Medulla oblongata (tissue), 1 donor: Measurements from ENCODE around the gene DOK6.
"Not testable (repeated sequence)": the region's sequence is repeated elsewhere in the genome, so short reads cannot be mapped to it uniquely, and the experiment has no call there.

Source experiments
- DNase-seq: peaks from one replicate; pipeline ENCODE4 v3.0.0-alpha.2; 2015; ENCODE audit errors: extremely low spot score

Gene DOK6

GRCh38 chr18:69626171-69626570, 225.5 kb downstream of the DOK6 start:
- DNase-seq: no peak

- DNase-seq: no peak
Observed at GRCh38 chr18:69626643-69627242, 226.1 kb downstream of the DOK6 start.

- DNase-seq: no peak
Observed at GRCh38 chr18:69628774-69629359, 228.2 kb downstream of the DOK6 start.

- DNase-seq: no peak
Observed at GRCh38 chr18:69631281-69631680, 230.6 kb downstream of the DOK6 start.

DNA sequence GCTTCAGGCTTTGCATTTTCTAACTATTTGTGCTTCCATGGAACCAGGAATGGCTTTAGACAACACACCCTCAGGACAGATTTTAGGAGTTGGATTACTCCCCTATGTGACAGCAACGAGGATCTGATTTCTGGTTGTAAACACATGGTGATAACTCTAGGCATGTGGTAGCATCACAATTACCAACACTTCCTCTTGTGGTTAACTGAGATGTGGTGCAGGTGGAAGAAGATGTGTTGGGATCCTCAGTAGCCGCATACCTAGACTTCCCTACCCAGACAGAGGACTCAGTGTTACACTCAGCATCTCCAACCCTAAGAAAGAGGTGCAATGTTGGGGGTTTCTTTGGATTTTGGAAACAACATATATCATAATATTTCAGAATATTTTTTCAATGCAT, 234.8 kb downstream of the DOK6 start:
- no peak for DNase-seq

DNA sequence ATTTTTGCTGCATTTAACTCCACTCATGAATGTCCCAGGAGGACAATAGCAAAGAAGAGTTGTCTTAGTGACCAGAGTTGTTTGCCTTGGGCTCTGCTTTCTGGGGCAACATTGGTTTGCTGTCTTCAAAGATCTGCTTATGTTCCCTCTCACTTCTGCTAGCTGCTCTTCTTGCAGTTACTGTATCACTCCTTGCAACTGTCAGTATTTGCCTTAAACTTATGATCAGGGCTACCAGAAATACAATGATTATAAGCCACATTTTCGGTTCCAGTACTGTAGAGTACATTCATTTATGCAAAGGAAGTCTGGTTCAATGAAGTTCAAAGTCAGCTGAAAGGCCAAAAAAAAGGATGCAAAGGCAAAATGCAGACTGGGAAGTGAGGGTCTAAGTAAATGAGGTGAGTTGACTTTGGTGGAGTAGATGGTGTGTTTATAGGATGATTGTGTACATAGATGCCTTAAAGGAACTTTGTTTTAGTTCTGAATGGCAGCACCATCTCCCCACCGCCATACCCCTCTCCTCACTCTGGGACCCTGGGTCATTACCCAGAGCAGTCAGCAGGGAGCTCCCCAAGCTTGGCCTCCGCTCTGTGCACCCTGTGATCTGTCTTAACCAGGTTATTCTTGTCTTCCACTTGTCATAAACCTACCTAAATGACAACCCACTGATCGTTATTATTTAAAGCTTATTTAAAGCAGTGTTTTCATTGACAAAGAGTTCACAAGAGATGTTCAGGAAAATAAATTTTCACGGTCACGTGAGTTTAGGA, 236.0 kb downstream of the DOK6 start:
- DNase-seq: no peak

DNA sequence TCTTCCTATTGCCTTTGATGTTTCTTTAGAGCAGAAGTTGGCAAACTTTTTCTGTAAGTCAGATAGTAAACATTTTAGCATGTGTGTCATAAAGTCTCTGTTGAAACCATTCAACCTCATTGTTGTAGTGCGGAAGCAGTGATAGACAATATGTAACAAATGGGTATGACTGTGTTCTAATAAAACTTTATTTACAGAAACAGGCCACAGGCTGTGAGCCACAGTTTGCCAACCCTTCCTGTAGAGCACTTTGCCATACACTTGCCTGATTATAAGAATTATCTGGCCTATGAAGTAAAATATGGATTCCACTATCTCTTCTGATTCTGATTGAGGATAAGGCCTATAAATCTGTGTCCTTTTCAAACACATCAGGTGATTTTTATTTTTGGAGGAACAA, 237.4 kb downstream of the DOK6 start:
- no peak for DNase-seq

GRCh38 chr18:69647702-69648101, 247.0 kb downstream of the DOK6 start:
- no peak for DNase-seq

DNA sequence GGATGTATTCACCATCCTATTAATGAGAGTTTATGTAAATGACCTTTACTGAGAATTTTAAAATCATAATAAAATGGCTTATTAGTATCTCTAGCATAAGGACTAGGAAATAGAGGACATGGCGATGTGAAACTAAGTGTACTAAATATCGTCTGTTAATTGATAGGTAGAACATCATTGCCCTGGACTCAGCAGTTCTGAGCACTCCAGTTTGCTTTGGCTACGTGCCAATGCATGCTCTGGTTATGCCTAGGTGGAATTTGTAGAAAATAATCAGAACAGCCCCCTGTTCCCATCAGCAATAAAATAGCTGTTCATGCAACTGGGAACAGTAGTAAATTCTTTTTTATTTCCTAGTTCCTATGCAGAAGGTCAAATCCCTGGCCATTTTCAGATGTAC, 247.8 kb downstream of the DOK6 start:
- DNase-seq: no peak

- no peak for DNase-seq
Observed at GRCh38 chr18:69649684-69650083, 249.0 kb downstream of the DOK6 start.

DNA sequence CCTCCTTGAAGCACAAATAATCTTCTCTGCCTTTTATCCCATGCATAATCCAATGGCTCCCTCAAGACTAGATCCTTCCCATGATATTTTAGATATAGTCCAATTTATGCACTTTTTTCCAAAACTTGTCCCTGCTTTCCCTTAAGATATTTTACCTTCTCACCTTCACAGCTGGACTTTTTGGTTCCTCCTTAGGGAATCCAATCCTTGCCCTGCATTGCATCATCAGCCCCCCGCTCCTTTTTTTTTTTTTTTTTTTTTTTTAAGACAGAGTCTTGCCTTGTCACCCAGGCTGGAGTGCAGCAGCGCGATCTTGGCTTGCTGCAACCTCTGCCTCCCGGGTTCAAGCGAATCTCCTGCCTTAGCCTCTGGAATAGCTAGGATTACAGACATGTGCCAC, 250.6 kb downstream of the DOK6 start:
- DNase-seq: no peak

GRCh38 chr18:69655816-69656215, 255.1 kb downstream of the DOK6 start:
- DNase-seq: no peak

GRCh38 chr18:69658103-69658502, 257.4 kb downstream of the DOK6 start:
- DNase-seq: no peak

- DNase-seq: no peak
Observed at GRCh38 chr18:69658685-69659084, 258.0 kb downstream of the DOK6 start.

GRCh38 chr18:69659142-69659651, 258.5 kb downstream of the DOK6 start:
- DNase-seq: no peak

- not testable (repeated sequence) for DNase-seq
Observed at GRCh38 chr18:69662090-69662489, 261.4 kb downstream of the DOK6 start.

GRCh38 chr18:69664399-69664798, 263.7 kb downstream of the DOK6 start:
- DNase-seq: no peak

- DNase-seq: no peak
Observed at GRCh38 chr18:69674292-69674877, 273.7 kb downstream of the DOK6 start.

- DNase-seq: no peak
Observed at GRCh38 chr18:69674966-69675365, 274.3 kb downstream of the DOK6 start.

DNA sequence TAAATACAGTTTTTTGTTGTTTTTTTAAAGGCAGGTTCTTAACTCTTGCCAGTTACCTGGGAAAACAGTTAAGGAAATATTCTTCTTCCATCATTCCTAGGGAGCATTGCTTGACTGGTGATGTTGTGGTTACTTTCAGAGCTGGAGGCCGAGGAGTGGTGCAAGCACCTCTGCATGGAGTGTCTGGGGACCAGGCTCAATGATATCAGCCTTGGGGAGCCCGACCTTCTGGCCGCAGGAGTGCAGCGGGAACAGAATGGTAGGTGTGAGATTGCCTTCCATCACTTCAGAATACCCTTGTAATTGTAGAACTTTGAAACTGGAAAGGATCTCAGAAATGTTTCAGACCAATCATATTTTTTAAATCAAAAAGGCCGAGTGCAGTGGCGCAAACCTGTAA, 276.9 kb downstream of the DOK6 start:
- no peak for DNase-seq

DNA sequence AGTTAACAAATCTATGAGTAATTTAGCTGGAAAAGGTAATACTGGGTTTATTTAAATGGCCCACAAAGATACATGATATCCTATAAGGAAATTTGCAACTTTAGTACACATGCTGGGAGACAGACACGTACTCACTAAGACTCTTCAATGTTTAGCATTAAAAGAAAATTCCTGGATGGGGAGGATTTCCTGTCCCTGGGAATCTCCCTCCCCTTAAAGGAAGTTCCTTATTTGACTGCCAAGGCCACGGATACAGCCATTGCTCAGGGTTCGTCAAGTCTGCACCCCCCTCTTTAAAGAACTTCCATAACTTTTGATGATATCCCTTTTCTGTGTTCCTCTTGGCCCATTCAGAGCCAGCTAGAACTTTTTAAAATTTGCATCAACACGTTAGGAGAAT, 279.4 kb downstream of the DOK6 start:
- DNase-seq: no peak

DNA sequence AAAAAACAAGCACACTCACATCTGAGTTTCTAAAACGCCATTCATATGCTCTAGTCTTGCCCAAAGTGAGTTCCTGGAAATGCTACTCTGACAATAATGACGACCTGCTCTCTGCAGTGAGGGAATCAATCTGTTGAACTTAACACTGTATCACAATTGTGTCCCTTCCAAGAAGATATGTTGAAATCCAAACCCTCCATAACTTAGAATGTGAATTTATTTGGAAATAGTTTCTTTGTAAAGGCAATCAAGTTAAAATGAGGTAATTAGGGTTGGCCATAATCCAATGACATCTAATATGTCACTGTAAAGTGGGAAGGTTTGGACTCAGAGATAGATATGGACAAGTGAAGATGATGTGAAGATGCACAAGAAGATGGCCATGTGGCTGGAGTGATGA, 282.5 kb downstream of the DOK6 start:
- no peak for DNase-seq

DNA sequence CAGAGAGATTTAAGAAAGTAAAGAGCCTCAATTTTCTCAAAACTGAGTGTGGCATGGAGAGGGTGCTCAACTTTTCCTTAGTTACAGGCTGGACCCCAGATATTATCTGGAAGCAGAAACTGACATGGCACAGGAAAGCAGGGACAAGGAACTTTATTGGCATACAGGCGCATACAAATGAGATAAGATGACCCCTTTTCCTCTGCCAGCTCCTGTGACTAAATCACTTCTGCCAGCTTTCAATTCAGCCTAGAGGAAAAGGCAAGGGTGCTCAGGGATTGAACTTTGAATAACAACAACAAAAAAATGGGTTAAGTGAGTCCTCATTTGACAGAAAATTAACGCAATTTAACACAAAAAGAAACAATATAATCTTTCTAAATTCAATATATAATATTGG, 284.1 kb downstream of the DOK6 start:
- DNase-seq: no peak
